HL-60 (cell line): ENCODE measurements around the gene IFNLR1.

Experiments
- DNase-seq, 2 experiments: peaks; one replicate each; pipeline ENCODE4 v3.0.0-alpha.2; 2010 to 2020; ENCODE audit warnings: low read depth in 1 of 2, low spot score in 1 of 2
- H3K27ac ChIP-seq: fragments of 250-450 bp; sonication (Bioruptor Pico); replicated peaks from 2 replicates; pipeline ENCODE4 v1.5.1; 2020; ENCODE audit warnings: mild to moderate bottlenecking, moderate library complexity
- H3K27me3 ChIP-seq: fragments of 250-450 bp; sonication (Bioruptor Pico); 2 replicates; pipeline ENCODE4 v1.5.1; 2021; ENCODE audit warnings: mild to moderate bottlenecking, moderate library complexity; ENCODE audit not compliant: insufficient read depth, poor library complexity, severe bottlenecking
- H3K4me3 ChIP-seq: replicated peaks from 2 replicates; pipeline ENCODE4 v1.5.1; 2011; ENCODE audit warnings: mild to moderate bottlenecking, control low read depth, low read length; ENCODE audit not compliant: insufficient read depth
- CTCF ChIP-seq: IDR thresholded peaks from one replicate; pipeline ENCODE4 v1.5.1; 2011; ENCODE audit warnings: low read length, control low read depth, inconsistent platforms; ENCODE audit not compliant: insufficient read depth
- GABPA ChIP-seq: IDR thresholded peaks from 2 replicates; pipeline ENCODE4 v1.6.1; 2012; ENCODE audit warnings: low read depth
- POLR2AphosphoS5 ChIP-seq: IDR thresholded peaks from 2 replicates; pipeline ENCODE4 v1.6.1; 2012; ENCODE audit warnings: low read depth
- SPI1 ChIP-seq: IDR thresholded peaks from 2 replicates; pipeline ENCODE4 v1.6.1; 2012; ENCODE audit warnings: low read depth, mild to moderate bottlenecking, borderline replicate concordance
- TF ChIP-seq, protein P1 (sequence below): IDR thresholded peaks from 2 replicates; pipeline ENCODE4 v1.6.1; 2012; ENCODE audit warnings: low read depth; ENCODE audit not compliant: insufficient replicate concordance

IFNLR1 gene

GRCh38 chr1:24119489-24119858 is 67.6 kb downstream of the IFNLR1 start:
- no peaks in the 10 kb centered on the region for H3K27me3 ChIP-seq
- no peak overlapping the region for H3K27ac ChIP-seq
- H3K4me3 ChIP-seq: no peak overlapping the region
- TF ChIP-seq GABPA (no peak), CTCF (no peak), SPI1 (no peak), POLR2AphosphoS5 (no peak)
- TF ChIP-seq, protein P1, sequence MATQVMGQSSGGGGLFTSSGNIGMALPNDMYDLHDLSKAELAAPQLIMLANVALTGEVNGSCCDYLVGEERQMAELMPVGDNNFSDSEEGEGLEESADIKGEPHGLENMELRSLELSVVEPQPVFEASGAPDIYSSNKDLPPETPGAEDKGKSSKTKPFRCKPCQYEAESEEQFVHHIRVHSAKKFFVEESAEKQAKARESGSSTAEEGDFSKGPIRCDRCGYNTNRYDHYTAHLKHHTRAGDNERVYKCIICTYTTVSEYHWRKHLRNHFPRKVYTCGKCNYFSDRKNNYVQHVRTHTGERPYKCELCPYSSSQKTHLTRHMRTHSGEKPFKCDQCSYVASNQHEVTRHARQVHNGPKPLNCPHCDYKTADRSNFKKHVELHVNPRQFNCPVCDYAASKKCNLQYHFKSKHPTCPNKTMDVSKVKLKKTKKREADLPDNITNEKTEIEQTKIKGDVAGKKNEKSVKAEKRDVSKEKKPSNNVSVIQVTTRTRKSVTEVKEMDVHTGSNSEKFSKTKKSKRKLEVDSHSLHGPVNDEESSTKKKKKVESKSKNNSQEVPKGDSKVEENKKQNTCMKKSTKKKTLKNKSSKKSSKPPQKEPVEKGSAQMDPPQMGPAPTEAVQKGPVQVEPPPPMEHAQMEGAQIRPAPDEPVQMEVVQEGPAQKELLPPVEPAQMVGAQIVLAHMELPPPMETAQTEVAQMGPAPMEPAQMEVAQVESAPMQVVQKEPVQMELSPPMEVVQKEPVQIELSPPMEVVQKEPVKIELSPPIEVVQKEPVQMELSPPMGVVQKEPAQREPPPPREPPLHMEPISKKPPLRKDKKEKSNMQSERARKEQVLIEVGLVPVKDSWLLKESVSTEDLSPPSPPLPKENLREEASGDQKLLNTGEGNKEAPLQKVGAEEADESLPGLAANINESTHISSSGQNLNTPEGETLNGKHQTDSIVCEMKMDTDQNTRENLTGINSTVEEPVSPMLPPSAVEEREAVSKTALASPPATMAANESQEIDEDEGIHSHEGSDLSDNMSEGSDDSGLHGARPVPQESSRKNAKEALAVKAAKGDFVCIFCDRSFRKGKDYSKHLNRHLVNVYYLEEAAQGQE: no peak
- DNase-seq: no peak

DNA sequence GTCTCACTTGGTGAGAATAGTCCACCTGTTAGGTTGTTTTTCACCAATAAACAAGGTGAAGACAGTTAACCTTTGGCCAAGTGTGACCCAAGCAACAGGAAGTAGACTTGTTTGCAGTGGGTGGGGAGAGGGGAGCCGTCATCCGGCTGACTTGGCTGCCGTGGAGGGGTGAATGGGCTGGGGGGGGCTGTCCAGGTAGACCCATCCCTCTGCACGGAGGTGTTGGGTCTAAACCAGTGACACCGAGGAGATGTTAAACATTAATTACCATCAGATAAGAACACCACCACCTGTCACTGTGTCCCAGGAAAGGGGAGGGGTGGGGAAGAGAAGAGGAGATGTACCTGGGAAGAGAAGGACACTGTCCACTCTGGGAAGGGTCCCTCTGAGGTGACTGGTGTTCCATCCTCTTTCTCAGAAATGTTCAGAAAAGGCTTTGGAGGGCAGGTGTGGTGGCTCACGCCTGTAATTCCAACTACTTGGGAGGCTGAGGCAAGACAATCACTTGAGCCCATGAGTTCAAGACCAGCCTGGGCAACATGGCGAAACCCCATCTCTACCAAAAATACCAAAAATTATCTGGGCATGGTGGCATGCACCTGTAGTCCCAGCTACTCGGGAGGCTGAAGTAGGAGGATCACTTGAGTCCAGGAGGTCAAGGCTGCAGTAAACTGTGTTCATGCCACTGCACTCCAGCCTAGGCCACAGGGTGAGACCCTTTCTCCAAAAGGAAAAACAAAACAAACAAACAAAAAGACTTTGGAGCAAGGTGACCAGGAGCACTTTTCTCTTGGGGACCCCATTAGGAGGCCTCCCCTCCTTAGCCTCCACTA is 68.5 kb downstream of the IFNLR1 start:
- TF ChIP-seq SPI1 (no peak), GABPA (no peak), CTCF (no peak), POLR2AphosphoS5 (no peak)
- TF ChIP-seq, protein P1: no peak
- Histone ChIP-seq H3K27ac (no peak overlapping the region), H3K27me3 (no peaks in the 10 kb centered on the region), H3K4me3 (no peak overlapping the region)
- DNase-seq: no peak

DNA sequence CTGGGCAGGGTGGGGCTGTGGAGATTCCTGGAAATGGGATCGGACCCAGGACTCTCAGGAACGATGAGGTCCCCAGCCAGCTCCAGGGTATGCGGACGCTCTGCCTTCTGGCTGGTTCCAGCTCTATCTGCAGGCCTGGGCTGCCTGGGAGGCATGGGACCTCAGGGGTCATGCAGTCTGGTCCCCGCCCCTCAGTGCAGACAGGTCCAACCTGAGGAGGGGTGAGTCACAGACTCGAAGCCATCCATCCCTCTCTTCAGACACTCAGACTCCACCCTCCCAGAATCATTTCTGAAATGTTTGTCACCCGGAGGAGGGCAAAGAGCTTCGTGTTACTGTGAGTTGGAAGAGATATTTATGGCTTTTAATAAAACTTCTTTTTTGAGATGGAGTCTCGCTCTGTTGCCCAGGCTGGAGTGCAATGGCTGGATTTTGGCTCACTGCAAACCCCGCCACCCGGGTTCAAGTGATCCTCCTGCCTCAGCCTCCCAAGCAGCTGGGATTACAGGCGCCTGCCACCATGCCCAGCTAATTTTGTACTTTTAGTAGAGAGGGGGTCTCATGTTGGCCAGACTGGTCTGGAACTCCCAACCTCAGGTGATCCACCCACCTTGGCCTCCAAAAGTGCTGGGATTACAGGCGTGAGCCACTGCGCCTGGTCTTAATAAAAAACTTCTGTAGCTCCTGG is 69.2 kb downstream of the IFNLR1 start:
- no peak for DNase-seq
- no peak overlapping the region for H3K27ac ChIP-seq
- no peaks in the 10 kb centered on the region for H3K27me3 ChIP-seq
- H3K4me3 ChIP-seq: no peak overlapping the region
- TF ChIP-seq CTCF (no peak), SPI1 (no peak), POLR2AphosphoS5 (no peak), GABPA (no peak)
- TF ChIP-seq, protein P1: no peak
